GM11168 (cell line): ENCODE data around the gene RSAD2.
"Not testable (repeated sequence)": the region's sequence is repeated elsewhere in the genome, so short reads cannot be mapped to it uniquely, and the experiment has no call there.

Experiments used
- in situ Hi-C: fragments of 300-500 bp; cut with MboI; formaldehyde crosslinking; loops from one replicate; pipeline ENCODE4 v1.12.0; 2022; ENCODE audit warnings: low sequenced_read_pairs; ENCODE audit not compliant: unreplicated experiment

Gene RSAD2

DNA sequence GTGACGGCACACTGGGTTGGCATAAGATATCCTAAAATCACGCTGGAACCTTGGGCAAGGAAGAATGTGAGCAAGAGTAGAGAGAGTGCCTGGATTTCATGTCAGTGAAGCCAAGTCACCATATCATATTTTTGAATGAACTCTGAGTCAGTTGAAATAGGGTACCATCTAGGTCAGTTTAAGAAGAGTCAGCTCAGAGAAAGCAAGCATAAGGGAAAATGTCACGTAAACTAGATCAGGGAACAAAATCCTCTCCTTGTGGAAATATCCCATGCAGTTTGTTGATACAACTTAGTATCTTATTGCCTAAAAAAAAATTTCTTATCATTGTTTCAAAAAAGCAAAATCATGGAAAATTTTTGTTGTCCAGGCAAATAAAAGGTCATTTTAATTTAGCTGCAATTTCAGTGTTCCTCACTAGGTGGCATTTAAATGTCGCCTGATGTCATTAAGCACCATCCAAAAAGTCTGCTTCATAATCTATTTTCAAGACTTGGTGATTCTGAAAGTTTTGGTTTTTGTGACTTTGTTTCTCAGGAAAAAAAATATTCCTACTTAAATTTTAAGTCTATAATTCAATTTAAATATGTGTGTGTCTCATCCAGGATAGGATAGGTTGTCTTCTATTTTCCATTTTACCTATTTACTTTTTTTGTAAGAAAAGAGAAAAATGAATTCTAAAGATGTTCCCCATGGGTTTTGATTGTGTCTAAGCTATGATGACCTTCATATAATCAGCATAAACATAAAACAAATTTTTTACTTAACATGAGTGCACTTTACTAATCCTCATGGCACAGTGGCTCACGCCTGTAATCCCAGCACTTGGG, 19.6 kb downstream of the RSAD2 start:
- in situ Hi-C loops, result no loop called here

DNA sequence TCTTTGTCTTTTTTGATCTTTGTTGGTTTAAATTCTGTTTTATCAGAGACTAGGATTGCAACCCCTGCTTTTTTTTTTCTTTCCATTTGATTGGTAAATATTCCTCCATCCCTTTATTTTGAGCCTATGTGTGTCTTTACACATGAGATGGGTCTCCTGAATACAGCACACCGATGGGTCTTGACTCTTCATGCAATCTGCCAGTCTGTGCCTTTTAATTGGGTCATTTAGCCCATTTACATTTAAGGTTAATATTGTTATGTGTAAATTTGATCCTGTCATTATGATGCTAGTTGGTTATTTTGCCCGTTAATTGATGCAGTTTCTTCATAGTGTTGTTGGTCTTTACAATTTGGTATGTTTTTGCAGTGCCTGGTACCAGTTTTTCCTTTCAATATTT, 25.0 kb downstream of the RSAD2 start:
- in situ Hi-C loops, result not testable (repeated sequence)

DNA sequence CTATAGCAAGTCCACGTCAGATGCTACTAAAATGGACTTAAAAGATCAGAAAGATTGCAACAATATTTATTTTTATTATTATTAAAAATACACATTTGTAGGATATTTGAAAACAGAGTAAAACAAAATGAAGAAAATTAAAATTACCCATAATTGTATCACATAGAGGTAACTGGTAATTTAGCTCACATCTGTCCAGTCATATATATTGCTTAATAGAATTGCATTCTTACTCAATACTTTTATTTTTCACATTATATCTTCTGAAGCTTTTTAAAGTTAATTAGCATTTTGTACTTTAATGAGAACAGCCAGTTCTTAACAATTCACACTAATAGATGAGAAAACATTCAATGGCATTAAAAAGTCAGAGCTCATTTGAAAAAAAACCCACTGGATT, 28.1 kb downstream of the RSAD2 start:
- in situ Hi-C loops, result no loop called here

- in situ Hi-C loops, result no loop called here
These were observed 28.7 kb downstream of the RSAD2 start for GRCh38 chr2:6906165-6906741.

GRCh38 chr2:6908291-6908690, 30.7 kb downstream of the RSAD2 start:
- in situ Hi-C loops, result no loop called here

DNA sequence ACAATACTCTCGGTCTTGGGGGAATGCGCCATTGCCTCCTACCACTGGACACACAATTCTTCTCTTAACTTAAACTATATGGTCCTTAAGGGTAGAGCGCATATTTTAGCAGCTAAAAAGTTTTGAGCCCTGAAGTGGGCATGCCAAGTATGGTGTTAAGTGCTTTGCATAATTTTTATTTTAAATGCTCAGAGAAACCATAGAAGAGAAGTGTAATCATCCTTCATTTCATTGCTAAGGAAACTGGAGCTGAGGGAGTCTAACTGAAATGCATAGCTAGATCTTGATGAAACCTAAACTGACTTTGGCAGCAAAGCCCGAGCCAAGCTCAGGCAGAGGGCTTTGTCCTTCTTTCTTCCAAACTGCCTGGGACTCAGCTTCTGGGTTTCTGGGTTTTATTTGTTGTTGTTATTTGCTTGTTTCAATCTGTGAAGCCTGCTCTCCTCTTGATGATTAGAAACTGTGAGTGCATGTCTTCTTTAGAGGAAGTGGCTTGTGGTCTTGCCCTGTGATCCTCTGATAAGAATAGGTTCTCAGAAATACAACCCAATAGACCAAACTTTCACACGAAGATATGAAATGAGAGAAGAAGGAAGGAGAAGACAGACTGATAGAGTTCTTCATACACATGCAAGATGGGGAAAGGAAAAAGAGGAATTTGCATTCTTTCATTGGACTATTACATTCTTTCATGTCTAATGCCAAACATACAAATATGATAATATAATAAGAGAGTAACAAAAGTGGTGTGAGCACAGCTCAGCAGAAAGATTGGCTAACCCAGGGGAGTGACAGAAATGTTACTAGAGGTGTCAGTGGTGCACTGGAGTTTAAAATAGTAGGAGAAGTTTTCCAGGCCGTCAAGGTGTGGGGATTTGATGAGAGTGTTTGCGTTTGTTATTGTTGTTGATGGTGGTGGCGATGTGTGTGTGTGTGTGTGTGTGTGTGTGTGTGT, 32.1 kb downstream of the RSAD2 start:
- in situ Hi-C loops, result no loop called here

- in situ Hi-C loops, result no loop called here
These were observed 34.1 kb downstream of the RSAD2 start for GRCh38 chr2:6911721-6912120.

DNA sequence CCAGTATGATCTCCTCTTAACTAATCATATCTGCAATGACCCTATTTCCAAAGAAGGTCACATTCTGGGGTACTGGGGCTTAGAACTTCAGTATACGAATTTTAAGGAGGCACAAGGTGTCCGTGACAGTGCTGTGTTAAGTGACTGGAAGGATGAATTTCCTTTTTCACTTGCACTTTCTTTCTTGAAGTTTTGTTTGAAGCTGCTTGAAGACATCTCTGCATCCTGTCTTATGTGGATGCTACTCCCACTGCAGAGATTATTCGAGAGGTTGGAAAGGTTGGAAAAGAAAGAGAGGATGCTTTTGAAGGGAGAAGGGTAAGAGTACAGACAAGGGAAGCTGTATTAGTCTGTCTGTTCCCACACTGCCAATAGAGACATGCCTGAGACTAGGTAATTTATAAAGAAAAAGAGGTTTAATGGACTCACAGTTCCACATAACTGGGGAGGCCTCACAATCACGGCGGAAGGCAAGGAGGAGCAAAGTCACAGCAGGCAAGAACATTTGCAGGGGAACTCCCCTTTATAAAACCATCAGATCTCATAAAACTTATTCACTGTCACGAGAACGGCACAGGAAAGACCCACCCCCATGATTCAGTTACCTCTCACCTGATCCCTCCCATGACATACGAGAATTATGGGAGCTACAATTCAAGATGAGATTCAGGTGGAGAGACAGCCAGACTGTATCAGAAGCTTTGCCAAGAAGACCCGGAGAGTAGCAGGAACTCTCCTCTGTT, 36.0 kb downstream of the RSAD2 start:
- in situ Hi-C loops, result no loop called here

DNA sequence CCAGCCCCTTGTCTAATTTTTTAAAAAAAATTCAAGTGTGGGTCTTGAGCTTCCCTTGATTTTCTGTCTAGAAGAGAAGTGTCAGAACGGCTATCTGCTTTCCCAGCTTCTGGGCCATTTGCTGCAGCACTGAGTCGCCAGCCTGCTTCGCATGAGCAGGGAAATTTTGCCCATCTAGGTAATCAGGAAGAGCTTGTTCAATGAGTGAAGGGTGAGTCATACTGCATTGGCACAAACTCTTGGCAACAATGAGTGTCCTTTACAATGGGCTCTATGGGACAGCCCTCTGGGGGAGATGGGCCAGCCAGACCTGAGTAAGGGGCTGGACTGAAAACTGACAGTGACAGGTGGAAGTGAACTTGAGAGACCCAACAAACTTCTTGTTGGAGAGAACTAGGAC, 37.3 kb downstream of the RSAD2 start:
- in situ Hi-C loops, result no loop called here

DNA sequence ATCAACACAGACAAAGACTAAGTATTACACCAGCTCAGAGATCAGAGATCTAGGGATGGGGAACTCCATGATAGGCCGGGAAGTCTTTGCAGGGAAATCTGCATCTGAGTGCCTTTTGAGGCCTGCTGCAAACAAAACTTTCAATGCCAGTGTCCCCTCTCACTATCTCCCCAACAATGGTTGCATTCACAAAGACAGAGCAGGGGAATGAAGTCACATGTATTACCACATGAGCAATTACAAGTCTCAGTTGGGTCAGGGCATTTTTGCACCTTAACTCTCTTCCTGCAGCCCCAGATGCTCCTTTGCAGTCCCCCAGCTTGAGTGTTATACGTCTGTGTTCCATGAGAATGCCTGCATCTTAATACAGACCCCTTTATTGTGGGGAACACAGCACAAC, 37.8 kb downstream of the RSAD2 start:
- in situ Hi-C loops, result no loop called here

DNA sequence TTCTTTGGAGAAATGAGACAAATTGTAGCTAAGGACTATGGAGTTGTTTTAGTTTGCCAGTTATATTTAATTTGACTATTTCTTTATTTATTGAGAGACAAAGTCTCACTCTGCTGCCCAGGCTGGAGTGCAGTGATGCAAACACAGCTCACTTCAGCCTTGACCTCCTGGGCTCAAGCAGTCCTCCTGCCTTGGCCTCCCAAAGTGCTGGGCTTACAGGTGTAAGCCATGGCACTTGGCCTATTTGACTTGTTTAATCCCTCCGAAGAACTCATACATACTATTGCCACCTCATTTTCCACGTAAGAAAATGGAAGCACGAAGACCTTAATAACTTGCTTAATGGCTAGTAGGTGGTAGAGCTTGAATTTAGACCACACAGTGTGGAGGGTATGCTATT, 38.6 kb downstream of the RSAD2 start:
- in situ Hi-C loops, result no loop called here

DNA sequence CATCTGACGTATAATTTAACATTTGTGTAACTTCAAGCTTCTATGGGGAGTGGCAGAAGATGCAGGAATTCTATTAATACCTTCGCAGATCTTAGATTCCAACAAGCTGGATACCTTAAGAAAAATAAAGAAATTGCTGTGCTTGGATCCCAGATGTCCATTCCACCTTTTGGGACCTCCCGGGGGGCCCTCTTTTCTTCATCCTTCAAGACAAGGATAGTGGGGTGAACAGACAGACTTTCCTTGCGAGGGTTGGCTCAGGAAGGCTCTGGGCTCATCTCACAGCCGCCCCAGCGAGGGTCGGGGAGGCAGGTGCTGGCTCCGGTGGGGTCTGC, 39.1 kb downstream of the RSAD2 start:
- in situ Hi-C loops, result no loop called here

- in situ Hi-C loops, result no loop called here
These were observed 39.6 kb downstream of the RSAD2 start, which contains the start of gene RNF144A for GRCh38 chr2:6917071-6917760. Gene RNF144A, plus strand, starts transcription at chr2:6917412. Its CDS starts 79,515 bp downstream, at chr2:6996927.

DNA sequence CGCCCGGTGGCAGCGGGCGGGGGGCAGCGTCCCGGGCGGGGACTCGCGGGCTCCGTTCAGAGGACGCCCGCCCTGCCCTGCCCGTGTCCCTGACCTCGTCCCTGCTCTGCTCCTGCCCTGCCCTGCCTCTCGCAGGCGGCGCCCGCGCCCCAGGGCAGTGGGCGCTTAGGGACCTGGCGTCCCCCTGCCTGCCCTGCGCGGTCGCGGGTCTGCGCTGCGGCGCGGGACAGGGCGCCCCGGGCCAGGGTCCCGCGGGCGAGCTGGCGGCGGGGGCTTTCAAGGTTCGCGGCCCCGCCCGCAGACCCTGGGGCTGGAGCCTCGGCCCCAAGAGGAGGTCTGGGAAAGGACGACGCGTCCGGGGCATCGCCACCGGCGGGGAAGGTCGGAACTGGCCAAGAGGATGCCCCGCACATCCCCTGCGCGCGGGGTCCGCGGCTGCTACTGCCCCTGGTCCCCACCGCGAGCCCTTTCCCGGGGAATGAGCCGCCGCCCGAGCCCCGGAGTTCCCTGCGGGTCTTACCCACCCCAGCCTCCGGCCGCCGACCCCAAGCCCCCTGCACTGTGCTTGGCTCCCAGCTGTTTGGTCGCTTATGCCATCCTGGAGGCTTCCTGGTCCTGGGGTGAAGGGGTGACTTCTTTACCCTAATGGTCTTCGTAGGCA, 40.3 kb downstream of the RSAD2 start:
- in situ Hi-C loops, result no loop called here

- in situ Hi-C loops, result no loop called here
These were observed 42.5 kb downstream of the RSAD2 start for GRCh38 chr2:6919901-6920742.

DNA sequence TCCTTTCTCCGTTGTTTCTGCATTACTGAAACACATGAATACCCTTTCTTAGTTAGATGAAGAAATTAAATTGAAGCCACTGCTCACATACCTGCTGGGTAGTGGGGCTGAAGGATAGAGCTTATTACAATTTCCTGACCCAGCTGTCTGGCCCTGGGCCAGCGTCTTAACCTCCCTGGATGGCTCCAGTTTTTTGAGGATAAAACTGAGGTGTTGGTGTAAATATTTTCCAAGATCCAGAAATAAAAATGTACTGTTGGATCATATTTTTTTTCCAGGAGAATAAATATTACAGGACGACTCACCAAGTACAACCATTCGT, 43.1 kb downstream of the RSAD2 start:
- in situ Hi-C loops, result no loop called here

DNA sequence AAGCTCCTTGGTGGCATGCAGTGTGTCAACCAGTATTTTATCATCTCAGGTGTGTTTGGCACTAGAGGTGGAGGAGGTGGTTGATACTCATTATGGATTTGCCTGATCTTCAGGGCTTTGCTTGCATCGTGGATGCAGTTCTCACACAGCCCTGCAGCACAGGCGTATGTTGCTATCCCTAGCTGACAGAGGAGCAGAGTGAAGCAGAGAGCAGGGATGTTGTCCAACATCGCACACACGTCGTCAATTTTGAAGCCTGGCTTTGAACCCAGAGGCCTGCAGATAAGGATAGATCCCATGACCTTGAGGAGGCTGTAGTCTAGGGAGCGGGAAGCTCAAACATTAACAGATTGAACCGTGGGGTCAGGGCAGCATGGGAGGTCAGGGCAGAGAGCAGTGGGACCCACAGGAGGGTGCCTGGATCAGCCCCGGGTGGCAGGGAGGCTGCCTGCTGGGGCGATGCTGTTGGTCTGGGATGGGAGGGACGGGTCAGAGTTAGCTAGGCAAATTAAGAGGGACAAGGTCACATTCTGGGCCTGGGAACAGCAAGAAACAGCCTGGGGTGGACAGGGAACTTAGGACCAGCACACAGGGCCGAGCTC, 43.8 kb downstream of the RSAD2 start:
- in situ Hi-C loops, result no loop called here

DNA sequence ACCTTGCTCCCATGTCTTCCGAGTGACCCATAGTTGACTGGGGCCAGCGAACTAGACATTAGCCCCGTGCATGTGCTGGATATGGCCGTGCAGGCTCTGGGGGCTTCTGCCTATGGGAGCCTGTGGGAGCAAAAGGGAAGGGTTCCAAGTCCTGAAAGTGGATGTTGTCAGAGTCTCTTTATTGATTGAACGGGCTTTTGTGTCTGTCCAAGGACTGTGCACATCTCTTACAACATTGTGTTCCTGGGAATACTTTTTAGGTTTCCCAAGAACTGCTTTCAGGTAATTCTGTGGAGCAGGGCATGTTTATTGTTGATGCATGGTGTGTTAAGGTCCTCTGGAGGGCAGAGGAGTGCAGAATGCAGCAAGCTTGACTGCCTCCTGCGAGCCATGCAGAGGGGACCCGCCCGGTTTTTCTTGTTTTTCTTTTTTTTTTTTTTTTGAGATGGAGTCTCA, 44.7 kb downstream of the RSAD2 start:
- in situ Hi-C loops, result no loop called here
